Tibial nerve (tissue), 3 donors: ENCODE measurements around the gene HSD11B1.

Source experiments
- CTCF ChIP-seq, 5 experiments: fragments of 200-600 bp in 3 of 5; fragments of 450-650 bp in 2 of 5; sonication (generic) in 3 of 5; IDR thresholded peaks; one replicate each; pipeline ENCODE4 v1.5.1; 2016 to 2019; ENCODE audit warnings: antibody characterized with exemption in 5 of 5, mild to moderate bottlenecking in 3 of 5, moderate library complexity in 2 of 5
- POLR2A ChIP-seq, 2 donors: fragments of 450-650 bp; IDR thresholded peaks; one replicate each; pipeline ENCODE4 v1.6.1; 2017; ENCODE audit warnings: antibody characterized with exemption in 2 of 2, mild to moderate bottlenecking in 2 of 2, moderate library complexity in 2 of 2

GRCh38 chr1:209766051-209766450 lies 61.4 kb downstream of the HSD11B1 start:
- TF ChIP-seq CTCF (IDR thresholded peaks at IDR 0.05): no peak
- no peak for TF ChIP-seq POLR2A (IDR thresholded peaks at IDR 0.05)
